Measurements from ENCODE around the gene PPP3CA.

DNA sequence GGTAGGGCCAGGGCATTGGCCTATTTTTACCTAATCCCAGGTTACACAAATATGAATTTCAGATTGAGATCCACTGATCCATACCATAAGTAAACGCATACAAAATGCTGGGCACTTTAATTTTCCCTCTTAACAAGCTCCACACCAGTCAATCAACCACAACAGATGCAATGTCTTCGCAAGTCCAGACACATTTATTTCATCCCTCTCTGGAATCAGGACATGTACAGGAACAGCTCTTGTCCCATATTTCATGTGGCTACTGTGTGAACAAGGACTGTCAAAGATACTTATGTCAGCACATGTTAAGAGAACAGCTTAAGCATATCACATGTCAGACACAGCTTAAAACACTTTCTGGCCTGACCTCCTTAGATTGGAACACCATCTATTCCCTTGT, 145.9 kb downstream of the PPP3CA start:
- TF ChIP-seq, protein P1, sequence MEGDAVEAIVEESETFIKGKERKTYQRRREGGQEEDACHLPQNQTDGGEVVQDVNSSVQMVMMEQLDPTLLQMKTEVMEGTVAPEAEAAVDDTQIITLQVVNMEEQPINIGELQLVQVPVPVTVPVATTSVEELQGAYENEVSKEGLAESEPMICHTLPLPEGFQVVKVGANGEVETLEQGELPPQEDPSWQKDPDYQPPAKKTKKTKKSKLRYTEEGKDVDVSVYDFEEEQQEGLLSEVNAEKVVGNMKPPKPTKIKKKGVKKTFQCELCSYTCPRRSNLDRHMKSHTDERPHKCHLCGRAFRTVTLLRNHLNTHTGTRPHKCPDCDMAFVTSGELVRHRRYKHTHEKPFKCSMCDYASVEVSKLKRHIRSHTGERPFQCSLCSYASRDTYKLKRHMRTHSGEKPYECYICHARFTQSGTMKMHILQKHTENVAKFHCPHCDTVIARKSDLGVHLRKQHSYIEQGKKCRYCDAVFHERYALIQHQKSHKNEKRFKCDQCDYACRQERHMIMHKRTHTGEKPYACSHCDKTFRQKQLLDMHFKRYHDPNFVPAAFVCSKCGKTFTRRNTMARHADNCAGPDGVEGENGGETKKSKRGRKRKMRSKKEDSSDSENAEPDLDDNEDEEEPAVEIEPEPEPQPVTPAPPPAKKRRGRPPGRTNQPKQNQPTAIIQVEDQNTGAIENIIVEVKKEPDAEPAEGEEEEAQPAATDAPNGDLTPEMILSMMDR (conservative IDR thresholded peaks at IDR 0.05) = no peak
- no peak for TF ChIP-seq EZH2 (IDR thresholded peaks at IDR 0.05; ENCODE audit: low read depth)
